NCI-H187 (cell line): ENCODE results near the gene AK9.
A peak's percentile ranks its signal among the peaks of the same experiment; 100 is the strongest.
"Not testable (repeated sequence)": the region's sequence is repeated elsewhere in the genome, so short reads cannot be mapped to it uniquely, and the experiment has no call there.

Source experiments
- DNase-seq, 2 experiments: peaks; one replicate each; lab custom pipeline; 2025; lab: John Stamatoyannopoulos, UW

AK9 gene

GRCh38 chr6:109626311-109626710 is 64.7 kb downstream of the AK9 start:
- DNase-seq = no peak

- DNase-seq = no peak
Observed at GRCh38 chr6:109625199-109625598, 65.8 kb downstream of the AK9 start.

GRCh38 chr6:109623288-109623687 is 67.7 kb downstream of the AK9 start:
- DNase-seq = no peak

- no peak for DNase-seq
Observed at GRCh38 chr6:109612268-109612667, 78.7 kb downstream of the AK9 start.

GRCh38 chr6:109611502-109611901 is 79.5 kb downstream of the AK9 start:
- no peak for DNase-seq

GRCh38 chr6:109610590-109610989 is 80.4 kb downstream of the AK9 start:
- no peak for DNase-seq

- no peak for DNase-seq
Observed at GRCh38 chr6:109609737-109610136, 81.3 kb downstream of the AK9 start.

GRCh38 chr6:109606359-109606758 is 84.6 kb downstream of the AK9 start:
- DNase-seq = no peak

GRCh38 chr6:109595998-109596397 is 95.0 kb downstream of the AK9 start:
- no peak for DNase-seq

- no peak for DNase-seq
Observed at GRCh38 chr6:109580519-109580918, 110.5 kb downstream of the AK9 start.

- DNase-seq = no peak
Observed at GRCh38 chr6:109579361-109579760, 111.6 kb downstream of the AK9 start.

- not testable (repeated sequence) for DNase-seq
Observed at GRCh38 chr6:109569901-109570300, 121.1 kb downstream of the AK9 start.

GRCh38 chr6:109561844-109562243 is 129.2 kb downstream of the AK9 start:
- DNase-seq = no peak

- no peak for DNase-seq
Observed at GRCh38 chr6:109531446-109531845, 159.6 kb downstream of the AK9 start.

- no peak for DNase-seq
Observed at GRCh38 chr6:109527989-109528388, 163.0 kb downstream of the AK9 start.

- DNase-seq = peak in 1 of 2 experiments; percentile 10
Observed at GRCh38 chr6:109526905-109527628, 163.9 kb downstream of the AK9 start.

GRCh38 chr6:109524129-109524528 is 166.9 kb downstream of the AK9 start:
- no peak for DNase-seq

- no peak for DNase-seq
Observed at GRCh38 chr6:109523478-109523877, 167.5 kb downstream of the AK9 start.

- no peak for DNase-seq
Observed at GRCh38 chr6:109521080-109521479, 169.9 kb downstream of the AK9 start.

GRCh38 chr6:109519647-109520046 is 171.4 kb downstream of the AK9 start:
- not testable (repeated sequence) for DNase-seq

- no peak for DNase-seq
Observed at GRCh38 chr6:109516929-109517328, 174.1 kb downstream of the AK9 start.

- DNase-seq = no peak
Observed at GRCh38 chr6:109515781-109516409, 175.1 kb downstream of the AK9 start.

GRCh38 chr6:109514946-109515345 is 176.1 kb downstream of the AK9 start:
- DNase-seq = no peak

- no peak for DNase-seq
Observed at GRCh38 chr6:109513571-109514071, 177.4 kb downstream of the AK9 start.
